ENCODE measurements around the gene CPNE5.

GRCh38 chr6:36817847-36818246 is 21.4 kb downstream of the CPNE5 start:
- no peak for TF ChIP-seq POLR2A (IDR thresholded peaks at IDR 0.05)
- TF ChIP-seq, protein P1, sequence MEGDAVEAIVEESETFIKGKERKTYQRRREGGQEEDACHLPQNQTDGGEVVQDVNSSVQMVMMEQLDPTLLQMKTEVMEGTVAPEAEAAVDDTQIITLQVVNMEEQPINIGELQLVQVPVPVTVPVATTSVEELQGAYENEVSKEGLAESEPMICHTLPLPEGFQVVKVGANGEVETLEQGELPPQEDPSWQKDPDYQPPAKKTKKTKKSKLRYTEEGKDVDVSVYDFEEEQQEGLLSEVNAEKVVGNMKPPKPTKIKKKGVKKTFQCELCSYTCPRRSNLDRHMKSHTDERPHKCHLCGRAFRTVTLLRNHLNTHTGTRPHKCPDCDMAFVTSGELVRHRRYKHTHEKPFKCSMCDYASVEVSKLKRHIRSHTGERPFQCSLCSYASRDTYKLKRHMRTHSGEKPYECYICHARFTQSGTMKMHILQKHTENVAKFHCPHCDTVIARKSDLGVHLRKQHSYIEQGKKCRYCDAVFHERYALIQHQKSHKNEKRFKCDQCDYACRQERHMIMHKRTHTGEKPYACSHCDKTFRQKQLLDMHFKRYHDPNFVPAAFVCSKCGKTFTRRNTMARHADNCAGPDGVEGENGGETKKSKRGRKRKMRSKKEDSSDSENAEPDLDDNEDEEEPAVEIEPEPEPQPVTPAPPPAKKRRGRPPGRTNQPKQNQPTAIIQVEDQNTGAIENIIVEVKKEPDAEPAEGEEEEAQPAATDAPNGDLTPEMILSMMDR (IDR thresholded peaks at IDR 0.05): no peak
